Right atrium auricular region (tissue), 2 donors: ENCODE measurements around the gene STK39. TPM values are rescaled to one million over a fixed set of nuclear protein-coding genes. Genes with fewer than 3 reads are reported as not detected.

Experiments used
- DNase-seq: peaks from one replicate; pipeline ENCODE4 v3.0.0-alpha.2; 2019; ENCODE audit warnings: low spot score
- H3K27ac ChIP-seq, 2 donors: fragments of 200-600 bp; sonication (generic); 1 replicate in 1 of 2; 2 replicates in 1 of 2; pipeline ENCODE4 v1.5.1; 2016 to 2019
- H3K27me3 ChIP-seq, 2 donors: fragments of 200-600 bp; sonication (generic); one replicate each; pipeline versions ENCODE4 v1.5.1 to v1.6.0; 2017 to 2019
- H3K36me3 ChIP-seq: fragments of 200-600 bp; sonication (generic); one replicate; pipeline ENCODE4 v1.5.1; 2016
- H3K4me1 ChIP-seq, 2 donors: fragments of 200-600 bp; sonication (generic); one replicate each; pipeline versions ENCODE4 v1.5.1 to v1.6.0; 2017 to 2019
- H3K4me3 ChIP-seq, 2 donors: fragments of 200-600 bp; sonication (generic); 1 replicate in 1 of 2; 2 replicates in 1 of 2; pipeline ENCODE4 v1.5.1; 2017 to 2019; ENCODE audit warnings: mild to moderate bottlenecking in 1 of 2, moderate library complexity in 1 of 2
- H3K9me3 ChIP-seq, 2 donors: fragments of 200-600 bp; sonication (generic); one replicate each; pipeline ENCODE4 v1.5.1; 2019
- CTCF ChIP-seq, 2 donors: fragments of 200-600 bp; sonication (generic); IDR thresholded peaks; one replicate each; pipeline ENCODE4 v1.5.1; 2019; ENCODE audit warnings: antibody characterized with exemption in 2 of 2
- total RNA-seq, 2 donors: library from RNA; depleted of rRNA; stranded (reverse); fragments of >200 nt; gene quantifications; one replicate each; pipeline ENCODE4 v1.1.0, GENCODE V29; 2016

STK39 gene
- total RNA-seq, 2 donors from 2014 or later: 6.0 to 13.6 TPM

GRCh38 chr2:168114619-168115018 lies 132.8 kb downstream of the STK39 start:
- H3K27me3 ChIP-seq: no peaks in the 10 kb centered on the region
- peaks cover 0 to 22% of the 10 kb centered on the region in 2 donors for H3K4me1 ChIP-seq
- H3K9me3 ChIP-seq: no peaks in the 10 kb centered on the region
- no peak for TF ChIP-seq CTCF (IDR thresholded peaks at IDR 0.05)
- H3K36me3 ChIP-seq: no peaks in the 10 kb centered on the region
- H3K4me3 ChIP-seq: no peak overlapping the region
- no peak for DNase-seq
- no peak overlapping the region for H3K27ac ChIP-seq

GRCh38 chr2:168114040-168114439 lies 133.4 kb downstream of the STK39 start:
- TF ChIP-seq CTCF (IDR thresholded peaks at IDR 0.05): no peak

GRCh38 chr2:168107322-168107721 lies 140.1 kb downstream of the STK39 start:
- no peak for TF ChIP-seq CTCF (IDR thresholded peaks at IDR 0.05)
- no peak for DNase-seq
- Histone ChIP-seq H3K36me3 (no peaks in the 10 kb centered on the region), H3K4me1 (no peaks in the 10 kb centered on the region), H3K4me3 (no peak overlapping the region), H3K27ac (no peak overlapping the region), H3K27me3 (no peaks in the 10 kb centered on the region), H3K9me3 (no peaks in the 10 kb centered on the region)

More at GRCh38 chr2:168114040-168114439, 133.4 kb downstream of the STK39 start:
- Histone ChIP-seq H3K36me3 (no peaks in the 10 kb centered on the region), H3K4me1 (peaks cover 0 to 17% of the 10 kb centered on the region in 2 donors), H3K4me3 (no peak overlapping the region), H3K27me3 (no peaks in the 10 kb centered on the region), H3K27ac (no peak overlapping the region), H3K9me3 (no peaks in the 10 kb centered on the region)
- no peak for DNase-seq

- TF ChIP-seq CTCF (IDR thresholded peaks at IDR 0.05): no peak
These were observed 142.2 kb downstream of the STK39 start for GRCh38 chr2:168105127-168105683.

GRCh38 chr2:168097431-168097830 lies 150.0 kb downstream of the STK39 start:
- no peak overlapping the region for H3K27ac ChIP-seq
- no peaks in the 10 kb centered on the region for H3K36me3 ChIP-seq
- TF ChIP-seq CTCF (IDR thresholded peaks at IDR 0.05): no peak
- H3K9me3 ChIP-seq: no peaks in the 10 kb centered on the region
- H3K27me3 ChIP-seq: no peaks in the 10 kb centered on the region
- H3K4me3 ChIP-seq: no peak overlapping the region
- H3K4me1 ChIP-seq: no peaks in the 10 kb centered on the region
- no peak for DNase-seq

More at GRCh38 chr2:168105127-168105683, 142.2 kb downstream of the STK39 start:
- no peak overlapping the region for H3K27ac ChIP-seq
- H3K27me3 ChIP-seq: no peaks in the 10 kb centered on the region
- no peak for DNase-seq
- no peaks in the 10 kb centered on the region for H3K4me1 ChIP-seq
- no peaks in the 10 kb centered on the region for H3K9me3 ChIP-seq
- H3K36me3 ChIP-seq: no peaks in the 10 kb centered on the region
- no peak overlapping the region for H3K4me3 ChIP-seq

GRCh38 chr2:168096158-168096557 lies 151.2 kb downstream of the STK39 start:
- no peak overlapping the region for H3K4me3 ChIP-seq
- H3K27ac ChIP-seq: no peak overlapping the region
- no peak for DNase-seq
- no peaks in the 10 kb centered on the region for H3K27me3 ChIP-seq
- no peaks in the 10 kb centered on the region for H3K9me3 ChIP-seq
- H3K4me1 ChIP-seq: no peaks in the 10 kb centered on the region
- H3K36me3 ChIP-seq: no peaks in the 10 kb centered on the region
- no peak for TF ChIP-seq CTCF (IDR thresholded peaks at IDR 0.05)
